HG02623 (cell line): Measurements from ENCODE around the gene ERGIC1.
"Not testable (repeated sequence)": the region's sequence is repeated elsewhere in the genome, so short reads cannot be mapped to it uniquely, and the experiment has no call there.

Experiments
- ATAC-seq: cut with Tn5 transposase; IDR thresholded peaks from one replicate; pipeline ENCODE4 v1.9.1; 2021; ENCODE audit warnings: moderate library complexity; ENCODE audit not compliant: unreplicated experiment

Gene ERGIC1

DNA sequence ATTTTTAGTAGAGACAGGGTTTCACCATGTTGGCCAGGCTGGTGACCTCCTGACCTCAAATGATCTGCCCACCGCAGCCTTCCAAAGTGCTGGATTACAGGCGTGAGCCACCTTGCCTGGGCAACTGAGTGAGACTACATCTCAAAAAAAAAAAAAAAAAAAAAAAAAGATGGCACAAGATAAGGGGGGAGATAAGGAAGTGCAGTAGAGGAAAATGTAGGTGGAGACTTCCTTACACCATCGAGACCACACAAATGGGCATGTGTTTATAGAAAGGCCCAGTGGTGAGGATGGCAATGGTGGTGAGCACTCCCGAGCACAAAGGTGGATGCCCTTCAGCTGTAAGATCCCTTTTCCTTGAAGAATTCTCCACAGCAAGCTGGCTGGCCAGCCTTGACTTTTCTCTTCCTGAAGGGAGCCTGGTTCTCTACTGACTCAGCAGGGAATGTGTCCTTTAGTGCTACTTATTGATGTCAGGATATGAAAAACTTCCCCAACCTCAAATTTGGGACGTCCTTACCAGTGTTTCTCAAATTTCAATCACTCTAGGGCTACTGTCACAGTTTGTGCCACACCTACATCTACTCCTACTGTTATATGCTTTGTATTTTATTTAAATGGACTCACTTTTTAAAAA, 28.2 kb downstream of the ERGIC1 start:
- ATAC-seq: no peak

DNA sequence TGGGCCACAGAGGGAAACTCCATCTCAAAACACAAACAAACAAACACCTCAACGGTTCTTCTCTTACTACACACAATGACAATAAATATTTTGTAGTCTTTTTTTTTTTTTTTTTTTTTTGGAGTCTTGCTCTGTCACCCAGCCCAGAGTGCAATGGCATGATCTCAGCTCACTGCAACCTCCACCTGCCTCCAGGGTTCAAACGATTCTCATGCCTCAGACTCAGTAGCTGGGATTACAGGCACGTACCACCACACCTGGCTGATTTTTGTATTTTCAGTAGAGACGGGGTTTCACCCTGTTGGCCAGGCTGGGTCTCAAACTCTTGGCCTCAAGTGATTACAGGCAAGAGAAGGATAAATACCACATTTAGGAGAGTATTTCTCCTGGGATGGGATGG, 30.1 kb downstream of the ERGIC1 start:
- not testable (repeated sequence) for ATAC-seq

- no peak for ATAC-seq
These were observed 30.7 kb downstream of the ERGIC1 start for GRCh38 chr5:172864747-172865146.

- no peak for ATAC-seq
These were observed 32.3 kb downstream of the ERGIC1 start for GRCh38 chr5:172866378-172866777.

DNA sequence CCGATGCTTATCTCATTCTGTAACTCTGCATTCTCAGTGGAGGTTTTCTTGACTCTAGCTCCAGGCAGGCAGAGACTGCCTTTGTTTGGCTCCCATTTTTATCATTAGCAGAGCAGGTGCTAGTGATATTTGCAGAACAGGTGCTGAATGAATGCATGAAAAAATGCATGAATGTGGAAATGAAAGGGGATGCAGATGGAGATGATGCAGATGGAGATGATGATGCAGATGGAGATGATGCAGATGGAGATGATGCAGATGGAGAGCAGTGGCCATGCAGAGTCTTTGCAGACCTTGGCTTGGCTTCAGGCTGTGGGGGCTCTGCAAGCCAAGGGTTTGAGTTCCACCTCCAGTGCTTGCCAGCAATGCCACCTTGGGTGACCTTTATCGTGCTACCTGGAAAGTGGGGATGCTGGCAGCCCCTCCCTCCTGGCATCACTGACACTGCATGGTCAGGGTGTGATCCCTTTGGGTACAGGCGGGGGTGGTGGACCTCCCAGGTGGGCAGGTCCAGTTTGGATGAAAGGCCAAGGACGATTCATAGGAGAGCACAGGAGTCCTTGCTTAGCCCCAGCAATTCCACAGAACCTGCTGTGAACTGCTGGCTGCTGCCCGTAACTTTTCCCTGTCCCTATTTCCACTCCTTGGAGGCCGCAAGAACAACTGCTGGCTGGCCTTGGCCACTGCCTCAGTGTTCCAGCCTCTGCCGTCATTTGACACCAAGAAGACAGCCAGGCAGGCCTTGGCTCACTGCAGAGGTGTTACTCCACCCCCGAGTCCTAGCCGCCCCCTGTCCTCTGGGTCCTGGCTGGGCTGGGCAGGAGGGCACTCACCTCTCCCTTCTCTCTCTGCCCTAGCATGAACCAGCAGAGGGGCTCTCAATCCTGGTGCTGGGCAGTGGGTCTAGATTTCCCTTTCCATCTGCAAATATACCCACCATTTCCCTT, 33.0 kb downstream of the ERGIC1 start:
- no peak for ATAC-seq

DNA sequence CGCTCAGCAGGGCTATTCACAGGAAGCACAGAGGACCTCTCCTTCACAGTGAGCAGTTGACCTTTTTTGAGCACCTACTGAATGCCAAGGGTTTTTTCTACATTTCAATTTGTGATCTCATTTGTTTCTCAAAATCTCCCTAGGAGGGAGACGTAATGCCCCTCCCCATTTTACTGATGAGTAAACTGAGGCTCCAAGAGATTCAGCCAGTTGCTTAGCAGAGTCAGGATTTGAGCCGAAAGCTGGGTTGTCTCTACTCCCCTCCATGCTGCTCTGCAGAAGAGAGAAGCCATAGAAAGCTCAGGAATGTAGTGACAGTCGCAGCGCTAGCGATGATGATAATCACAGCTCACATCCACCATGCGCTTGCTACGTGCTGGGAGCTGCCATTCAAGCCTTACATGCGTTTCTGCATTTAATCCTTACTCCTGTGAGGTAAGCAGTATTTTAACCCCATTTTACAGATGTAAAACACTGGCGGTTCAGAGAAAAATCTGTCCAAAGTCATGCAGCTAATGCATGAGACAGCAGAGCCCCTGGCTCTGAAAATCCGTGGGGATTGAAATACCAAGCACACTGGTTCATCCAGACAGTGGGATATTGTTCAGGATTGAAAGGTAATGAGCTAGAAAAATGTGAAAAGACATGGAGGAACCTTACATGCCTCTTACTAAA, 33.8 kb downstream of the ERGIC1 start:
- no peak for ATAC-seq

DNA sequence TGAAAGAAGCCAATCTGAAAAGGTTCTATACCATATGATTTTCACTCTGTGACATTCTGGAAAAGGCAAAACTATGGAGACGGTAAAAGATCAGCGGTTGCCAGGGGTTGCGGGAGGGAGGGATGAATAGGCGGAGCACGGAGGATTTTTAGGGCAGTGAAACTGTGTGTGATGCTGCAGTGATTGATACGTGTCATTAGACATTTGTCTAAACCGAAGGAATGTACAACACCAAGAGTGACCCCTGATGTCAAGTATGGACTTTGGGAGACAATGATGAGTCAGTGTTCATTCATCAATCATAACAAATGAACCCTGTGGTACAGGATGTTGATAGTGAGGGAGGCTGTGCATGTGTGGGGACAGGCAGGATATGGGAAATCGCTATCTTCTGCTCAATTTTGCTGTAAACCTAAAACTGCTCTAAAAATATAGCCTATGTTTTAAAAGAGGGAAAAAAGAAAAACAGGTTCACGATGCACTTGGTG, 34.4 kb downstream of the ERGIC1 start:
- no peak for ATAC-seq

DNA sequence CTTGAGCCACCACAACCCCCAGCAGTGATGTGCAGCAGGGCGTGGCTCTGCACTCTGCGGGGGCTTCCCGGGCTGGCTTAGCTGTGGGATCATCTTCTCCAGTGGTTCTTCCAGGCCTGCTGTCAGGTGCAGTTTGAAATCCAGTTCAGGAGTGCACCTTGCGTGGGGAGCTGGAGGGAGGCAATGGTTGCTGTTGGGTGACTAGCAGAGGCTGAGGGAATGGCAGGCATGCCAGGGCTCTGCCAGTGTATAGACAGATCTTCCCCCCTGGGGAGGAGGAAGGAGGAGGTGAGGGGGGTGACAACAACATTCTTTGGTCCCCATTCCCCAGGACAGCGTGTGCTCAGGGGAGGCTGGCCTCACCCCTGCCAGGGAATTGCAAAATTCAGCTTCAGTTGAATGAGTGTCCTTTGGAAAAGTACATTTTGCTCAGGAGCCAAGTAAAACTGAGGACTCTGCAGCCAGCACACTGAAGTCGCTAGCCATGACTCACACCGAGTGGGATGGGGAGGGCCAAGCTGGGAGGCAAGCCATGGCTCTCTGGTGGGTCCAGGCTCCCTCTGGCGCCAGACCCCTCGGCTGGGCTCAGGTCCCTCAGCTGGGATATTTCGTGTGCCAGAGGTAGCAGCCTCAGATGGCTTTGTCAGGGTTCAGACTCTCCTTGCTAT, 35.0 kb downstream of the ERGIC1 start:
- no peak for ATAC-seq

DNA sequence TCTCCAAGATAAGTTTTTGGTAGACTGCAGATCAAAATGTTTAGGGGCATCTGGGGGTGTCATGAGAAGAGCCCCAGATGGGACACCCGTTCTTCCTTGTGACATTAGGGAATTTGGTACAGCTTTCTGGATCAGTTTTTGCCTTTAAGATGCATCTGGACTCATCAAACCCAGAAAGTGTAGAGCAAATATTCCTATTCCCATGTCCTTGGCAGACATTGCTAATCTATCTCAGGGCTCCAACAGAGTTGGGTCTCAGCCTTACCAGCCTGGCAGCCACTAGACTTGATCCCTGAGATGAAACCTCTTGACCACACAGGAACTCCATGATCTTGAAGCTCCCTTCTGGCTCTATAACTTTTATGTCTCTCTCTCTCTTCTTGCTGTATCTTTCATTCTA, 35.6 kb downstream of the ERGIC1 start:
- no peak for ATAC-seq

DNA sequence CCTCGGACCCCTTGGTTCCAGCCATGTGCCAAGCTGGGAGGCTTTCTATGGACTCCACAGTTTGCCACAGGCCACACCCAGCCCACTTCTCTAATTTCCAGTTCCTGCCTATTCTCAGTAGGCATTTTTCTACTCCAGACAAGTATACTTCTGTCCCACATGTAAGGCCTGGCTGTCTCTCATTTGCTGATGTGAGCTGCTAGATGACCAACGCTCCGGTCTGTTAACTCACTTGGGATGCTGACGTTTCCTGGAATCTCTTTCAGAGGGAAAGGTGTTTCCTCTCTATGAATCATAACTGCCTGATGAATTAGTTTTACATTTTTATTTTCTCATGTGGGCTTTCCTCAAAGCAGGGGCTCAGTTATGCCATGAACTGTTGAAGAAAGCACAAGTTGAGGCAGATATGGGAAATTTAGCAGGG, 36.3 kb downstream of the ERGIC1 start:
- ATAC-seq: no peak

DNA sequence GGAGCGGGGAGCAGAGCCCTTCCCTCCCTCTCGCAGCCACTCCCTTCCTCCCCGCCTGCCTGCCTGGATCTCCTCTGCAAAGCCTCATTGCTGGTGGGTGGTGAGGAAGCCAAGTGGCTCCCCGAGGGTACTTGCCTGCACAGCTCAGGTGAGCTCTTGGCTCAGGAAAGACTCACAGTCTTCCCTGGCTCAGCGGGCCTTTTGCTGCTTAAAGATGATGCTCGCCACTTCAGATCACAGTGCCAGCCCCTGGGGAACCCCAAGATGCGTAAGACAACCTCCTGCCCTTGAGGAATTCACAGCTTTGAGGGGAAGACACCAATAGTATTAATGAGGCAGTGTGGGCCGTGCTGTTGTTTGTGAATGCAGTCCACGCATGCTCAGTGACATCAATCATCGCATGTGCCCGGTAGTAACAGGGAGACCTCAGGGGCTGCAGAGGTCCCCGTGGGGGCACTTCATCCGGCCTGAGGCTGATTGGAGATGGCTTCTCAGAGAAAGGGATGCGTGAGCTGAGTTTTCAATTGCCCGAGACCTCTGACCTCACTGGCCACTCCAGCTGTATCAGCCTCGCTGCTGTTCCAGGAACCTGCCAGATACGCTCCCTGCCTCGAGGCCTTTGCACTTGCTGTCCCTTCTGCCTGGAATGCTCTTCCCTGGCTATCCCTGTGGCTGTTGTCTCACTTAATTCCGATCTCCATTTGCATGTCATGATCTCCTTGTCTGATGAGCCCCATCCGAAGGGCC, 36.8 kb downstream of the ERGIC1 start:
- no peak for ATAC-seq

GRCh38 chr5:172871536-172871935, 37.5 kb downstream of the ERGIC1 start:
- no peak for ATAC-seq

DNA sequence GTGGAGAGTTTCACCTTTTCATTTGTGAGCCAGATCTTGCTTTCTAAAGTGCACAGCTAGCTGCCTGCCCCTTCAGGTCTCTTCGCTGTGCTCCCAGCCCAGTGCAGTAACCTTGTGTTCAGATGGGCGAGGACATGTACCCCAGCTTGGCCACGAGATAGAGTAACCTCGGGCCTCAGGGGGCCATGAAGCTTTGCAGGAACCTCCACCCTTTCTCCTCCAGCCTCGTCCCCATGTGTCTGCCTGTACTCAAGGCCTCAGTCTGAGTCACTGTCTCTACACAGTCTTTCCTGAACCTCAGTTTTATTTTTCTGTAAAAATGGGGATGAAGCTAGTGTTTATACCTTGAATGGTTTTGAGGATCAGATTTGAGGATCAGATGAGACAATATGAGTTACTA, 37.9 kb downstream of the ERGIC1 start:
- no peak for ATAC-seq

DNA sequence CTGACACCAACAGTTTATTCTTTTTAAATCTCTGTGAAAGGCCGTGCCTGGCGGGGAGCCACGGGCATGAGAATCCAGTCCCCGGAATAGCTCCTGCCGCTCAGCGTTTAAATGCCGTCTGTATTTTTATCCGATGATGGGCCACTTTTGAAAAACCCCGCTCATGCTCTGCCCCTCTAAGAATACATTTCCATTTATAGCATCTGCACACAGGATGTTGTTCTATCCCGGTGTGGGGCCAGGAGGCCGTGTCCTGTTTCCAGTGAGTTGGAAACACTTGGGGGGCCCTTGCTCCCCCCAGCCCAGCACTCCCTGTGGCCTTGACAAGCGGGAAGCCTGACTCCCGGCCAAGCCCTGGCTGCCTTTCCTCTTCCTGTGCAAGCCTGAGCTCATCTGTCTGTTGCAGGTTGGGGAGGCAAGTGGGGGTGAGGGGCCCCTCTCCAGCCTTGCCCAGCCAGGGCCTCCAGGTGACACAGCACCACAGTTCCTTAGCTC, 39.0 kb downstream of the ERGIC1 start:
- ATAC-seq: no peak

GRCh38 chr5:172873513-172873912, 39.5 kb downstream of the ERGIC1 start:
- ATAC-seq: no peak

DNA sequence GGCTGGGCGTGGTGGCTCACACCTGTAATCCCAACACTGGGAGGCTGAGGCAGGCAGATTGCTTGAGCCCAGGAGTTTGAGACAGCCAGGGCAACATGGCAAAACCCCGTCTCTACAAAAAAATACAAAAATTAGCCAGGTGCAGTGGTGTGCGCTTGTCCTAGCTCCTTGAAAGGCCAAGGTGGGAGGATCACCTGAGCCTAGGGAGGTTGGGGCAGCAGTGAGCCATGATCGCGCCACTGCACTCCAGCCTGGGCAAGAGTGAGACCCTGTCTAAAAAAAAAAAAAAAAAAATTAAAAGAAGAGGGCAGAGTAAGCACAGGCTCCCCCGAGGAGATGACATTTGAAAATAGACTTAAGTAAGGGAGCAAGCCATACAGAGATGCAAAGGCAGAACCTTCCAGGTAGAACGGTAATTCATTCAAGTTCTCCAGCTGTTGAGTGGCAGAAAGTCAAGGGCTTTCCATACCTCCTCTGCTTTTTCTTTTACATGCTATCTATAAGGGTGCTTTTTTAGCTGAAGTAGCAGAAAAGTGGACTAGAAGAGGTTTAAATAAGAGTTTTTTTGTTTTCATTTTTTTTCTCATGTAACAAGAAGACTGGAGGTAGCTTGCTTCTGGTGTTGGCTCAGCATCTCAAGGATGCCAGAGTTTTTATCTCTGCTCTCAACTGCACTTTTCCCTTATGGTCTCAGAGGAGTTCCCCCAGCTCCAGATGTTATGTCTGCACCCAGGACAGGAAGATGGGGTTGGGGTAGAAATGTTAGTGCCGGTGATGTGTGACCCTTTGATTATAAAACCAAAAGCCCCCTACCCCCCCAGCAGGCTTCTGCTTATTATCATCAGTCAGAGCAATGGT, 40.8 kb downstream of the ERGIC1 start:
- ATAC-seq: no peak

DNA sequence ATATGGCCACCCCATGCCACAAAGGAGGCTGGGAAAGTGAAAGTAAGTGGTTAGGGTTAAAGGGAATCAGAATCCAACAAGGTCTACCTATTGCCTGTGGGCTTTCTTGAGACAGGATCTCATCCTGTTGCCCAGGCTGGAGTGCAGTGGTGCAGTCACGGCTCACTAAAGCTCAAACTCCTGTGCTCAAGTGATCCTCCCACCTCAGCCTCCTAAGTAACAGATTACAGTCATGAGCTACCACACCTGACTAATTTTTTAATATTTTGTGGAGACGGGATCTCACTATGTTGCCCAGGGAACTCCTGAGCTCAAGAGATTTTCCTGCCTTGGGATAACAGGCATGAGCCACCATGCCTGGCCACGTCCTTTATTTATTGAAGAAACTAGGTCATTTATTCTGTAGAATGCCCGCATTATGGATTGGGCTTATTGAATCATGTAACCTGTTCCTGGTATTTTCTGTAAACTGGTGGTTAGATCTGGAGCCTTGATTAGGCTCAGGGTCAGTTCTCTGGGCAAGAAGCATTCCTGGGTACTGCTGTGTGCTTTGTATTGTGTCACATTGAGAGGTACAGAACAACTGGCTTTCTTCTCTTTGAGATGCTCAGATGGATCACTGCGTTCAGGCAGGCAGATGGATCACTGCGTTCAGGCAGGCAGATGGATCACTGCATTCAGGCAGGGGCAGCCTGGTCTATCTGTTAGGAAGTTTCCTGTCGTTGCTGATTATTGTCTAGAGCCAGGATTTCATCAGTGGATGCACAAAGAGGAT, 41.6 kb downstream of the ERGIC1 start:
- ATAC-seq: no peak

DNA sequence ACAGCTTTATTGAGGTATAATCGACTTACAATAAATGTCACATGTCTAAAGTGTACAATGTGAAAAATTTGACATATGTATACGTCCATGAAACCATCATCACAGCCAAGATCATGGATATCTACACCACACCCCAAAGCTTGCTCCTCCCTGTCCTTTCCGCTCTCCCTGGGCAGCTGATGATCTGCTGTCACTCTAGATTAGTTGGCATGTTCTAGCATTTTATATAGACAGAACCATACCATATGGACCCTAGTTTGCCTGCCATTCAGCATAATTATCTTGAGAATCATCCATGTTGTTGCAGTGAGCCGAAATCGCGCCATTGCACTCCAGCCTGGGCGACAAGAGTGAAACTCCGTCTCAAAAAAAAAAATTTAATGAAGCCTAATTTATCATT, 42.5 kb downstream of the ERGIC1 start:
- no peak for ATAC-seq
